ENCODE data around the gene LUC7L3.
A peak's percentile ranks its signal among the peaks of the same experiment; 100 is the strongest.

LUC7L3 gene

GRCh38 chr17:50692448-50693035, 26.9 kb upstream of the LUC7L3 start:
- TF ChIP-seq ZFX (IDR thresholded peaks at IDR 0.05; ENCODE audit: borderline replicate concordance) (no peak), CTCF (IDR thresholded peaks at IDR 0.05) (no peak)
- H3K27ac ChIP-seq, result peak overlapping the region; percentile 98

- no peak for TF ChIP-seq CTCF (IDR thresholded peaks at IDR 0.05)
- no peak for TF ChIP-seq ZFX (IDR thresholded peaks at IDR 0.05; ENCODE audit: borderline replicate concordance)
- peak overlapping the region; percentile 98 for H3K27ac ChIP-seq
These were observed 26.2 kb upstream of the LUC7L3 start for GRCh38 chr17:50693036-50693682.

GRCh38 chr17:50696365-50696879, 23.0 kb upstream of the LUC7L3 start:
- no peak overlapping the region for H3K27ac ChIP-seq
- TF ChIP-seq ZFX (IDR thresholded peaks at IDR 0.05; ENCODE audit: borderline replicate concordance), result no peak
- TF ChIP-seq CTCF (IDR thresholded peaks at IDR 0.05), result no peak

GRCh38 chr17:50697062-50697461, 22.3 kb upstream of the LUC7L3 start:
- no peak for TF ChIP-seq CTCF (IDR thresholded peaks at IDR 0.05)
- TF ChIP-seq ZFX (IDR thresholded peaks at IDR 0.05; ENCODE audit: borderline replicate concordance), result no peak
- H3K27ac ChIP-seq, result 0 out of 2 replicates have a peak overlapping the region, but pooled peaks have one; percentile 14

GRCh38 chr17:50697663-50698272, 21.6 kb upstream of the LUC7L3 start:
- 0 out of 2 replicates have a peak overlapping the region, but pooled peaks have one; percentile 14 for H3K27ac ChIP-seq
- TF ChIP-seq CTCF (IDR thresholded peaks at IDR 0.05) (no peak), ZFX (IDR thresholded peaks at IDR 0.05; ENCODE audit: borderline replicate concordance) (no peak)

GRCh38 chr17:50699410-50699809, 20.0 kb upstream of the LUC7L3 start:
- no peak overlapping the region for H3K27ac ChIP-seq
- no peak for TF ChIP-seq ZFX (IDR thresholded peaks at IDR 0.05; ENCODE audit: borderline replicate concordance)
- no peak for TF ChIP-seq CTCF (IDR thresholded peaks at IDR 0.05)

GRCh38 chr17:50703162-50703561, 16.2 kb upstream of the LUC7L3 start:
- H3K27ac ChIP-seq, result no peak overlapping the region
- no peak for TF ChIP-seq ZFX (IDR thresholded peaks at IDR 0.05; ENCODE audit: borderline replicate concordance)
- TF ChIP-seq CTCF (IDR thresholded peaks at IDR 0.05), result no peak
